ENCODE results near the gene SLC6A8.

GRCh38 chrX:153690466-153690865, 2.7 kb downstream of the SLC6A8 start:
- TF ChIP-seq CTCF (IDR thresholded peaks at IDR 0.05; ENCODE audit: low read depth, low read length) (no peak), POLR2A (IDR thresholded peaks at IDR 0.05; ENCODE audit: extremely low read depth, insufficient read length) (no peak), MYC (IDR thresholded peaks at IDR 0.05; ENCODE audit: low read depth, low read length) (no peak), MAX (IDR thresholded peaks at IDR 0.05; ENCODE audit: low read depth, low read length) (no peak)
